GM23338 (cell line): ENCODE measurements around the gene IRF2BP2. TPM values are rescaled to one million over a fixed set of nuclear protein-coding genes. Genes with fewer than 3 reads are reported as not detected.
"Not testable (repeated sequence)": the region's sequence is repeated elsewhere in the genome, so short reads cannot be mapped to it uniquely, and the experiment has no call there.

Experiments
- ATAC-seq: fragments of 200-7000 bp; cut with Tn5 transposase; 3 replicates; pipeline ENCODE4 v1.9.1; 2020
- DNase-seq: peaks from one replicate; pipeline ENCODE4 v3.0.0-alpha.2; 2015; ENCODE audit warnings: low spot score
- H2AFZ ChIP-seq: fragments of 200-600 bp; sonication (generic); 2 replicates; pipeline ENCODE4 v1.8.0; 2016; ENCODE audit warnings: antibody characterized with exemption, mild to moderate bottlenecking, moderate library complexity
- H3F3A ChIP-seq: fragments of 200-600 bp; sonication (generic); replicated peaks from 2 replicates; pipeline ENCODE4 v1.8.0; 2017; ENCODE audit warnings: antibody characterized with exemption, mixed run types, low read depth
- H3K27ac ChIP-seq: fragments of 200-600 bp; sonication (generic); 2 replicates; pipeline ENCODE4 v1.6.1; 2016; ENCODE audit warnings: low read depth
- H3K27me3 ChIP-seq: fragments of 200-600 bp; sonication (generic); 2 replicates; pipeline ENCODE4 v1.8.0; 2016; ENCODE audit warnings: mild to moderate bottlenecking, mixed run types, moderate library complexity; ENCODE audit not compliant: insufficient read depth
- H3K36me3 ChIP-seq: fragments of 200-600 bp; sonication (generic); 2 replicates; pipeline ENCODE4 v1.8.0; 2016; ENCODE audit warnings: mild to moderate bottlenecking; ENCODE audit not compliant: insufficient read depth
- H3K4me1 ChIP-seq: fragments of 200-600 bp; sonication (generic); 2 replicates; pipeline ENCODE4 v1.8.0; 2016; ENCODE audit warnings: mild to moderate bottlenecking, moderate library complexity; ENCODE audit not compliant: insufficient read depth
- H3K4me2 ChIP-seq: fragments of 200-600 bp; sonication (generic); 2 replicates; pipeline ENCODE4 v1.7.1; 2017; ENCODE audit warnings: mixed run types
- H3K4me3 ChIP-seq: fragments of 200-600 bp; sonication (generic); 2 replicates; pipeline ENCODE4 v1.6.1; 2016; ENCODE audit warnings: mixed run types
- H3K79me2 ChIP-seq: fragments of 200-600 bp; sonication (generic); replicated peaks from 2 replicates; pipeline ENCODE4 v1.8.0; 2017; ENCODE audit warnings: mild to moderate bottlenecking; ENCODE audit not compliant: insufficient read depth
- H3K9me2 ChIP-seq: fragments of 200-600 bp; sonication (generic); 2 replicates; pipeline ENCODE4 v1.8.0; 2017; ENCODE audit not compliant: insufficient read depth
- H4K20me1 ChIP-seq: fragments of 200-600 bp; sonication (generic); replicated peaks from 2 replicates; pipeline ENCODE4 v1.8.0; 2017; ENCODE audit warnings: mild to moderate bottlenecking; ENCODE audit not compliant: insufficient read depth
- H3K27ac Mint-ChIP-seq: 2 replicates; pipeline ENCODE4 v1.8.0; 2020; ENCODE audit warnings: inconsistent platforms, mild to moderate bottlenecking, moderate library complexity, mixed read lengths
- H3K27me3 Mint-ChIP-seq: 3 replicates; pipeline ENCODE4 v1.8.0; 2022; ENCODE audit warnings: low read depth, mild to moderate bottlenecking, moderate library complexity, mixed read lengths, inconsistent platforms; ENCODE audit not compliant: insufficient read depth, poor library complexity
- H3K36me3 Mint-ChIP-seq: 3 replicates; pipeline ENCODE4 v1.8.0; 2021; ENCODE audit warnings: low read depth, mild to moderate bottlenecking, inconsistent platforms, moderate library complexity, mixed read lengths
- H3K4me1 Mint-ChIP-seq: 3 replicates; pipeline ENCODE4 v1.8.0; 2020; ENCODE audit warnings: mild to moderate bottlenecking, inconsistent platforms, mixed read lengths
- H3K4me3 Mint-ChIP-seq: 3 replicates; pipeline ENCODE4 v1.8.0; 2021; ENCODE audit warnings: moderate library complexity, mild to moderate bottlenecking, inconsistent platforms, mixed read lengths
- H3K9me3 Mint-ChIP-seq: 3 replicates; pipeline ENCODE4 v1.8.0; 2020; ENCODE audit warnings: moderate library complexity, mild to moderate bottlenecking, inconsistent platforms, mixed read lengths
- CREB1 ChIP-seq: fragments of 250-450 bp; sonication (Bioruptor Pico); IDR thresholded peaks from 2 replicates; pipeline ENCODE4 v1.5.0; 2020; ENCODE audit warnings: low read depth, mild to moderate bottlenecking, moderate library complexity
- EZH2 ChIP-seq: fragments of 200-600 bp; sonication (generic); IDR thresholded peaks from one replicate; pipeline ENCODE4 v1.8.0; 2017; ENCODE audit warnings: antibody characterized with exemption, mild to moderate bottlenecking, low read depth; ENCODE audit not compliant: unreplicated experiment
- EZH2phosphoT487 ChIP-seq: fragments of 200-600 bp; sonication (generic); IDR thresholded peaks from one replicate; pipeline ENCODE4 v1.8.1; 2018; ENCODE audit warnings: antibody characterized with exemption; ENCODE audit not compliant: unreplicated experiment
- NANOG ChIP-seq: IDR thresholded peaks from 2 replicates; pipeline ENCODE4 v1.6.1; 2016; ENCODE audit warnings: antibody characterized with exemption, borderline replicate concordance
- POLR2AphosphoS5 ChIP-seq: IDR thresholded peaks from 2 replicates; pipeline ENCODE4 v1.6.1; 2016; ENCODE audit warnings: antibody characterized with exemption, low read depth
- ZNF114 ChIP-seq: fragments of 250-450 bp; sonication (Bioruptor Pico); IDR thresholded peaks from 2 replicates; pipeline ENCODE4 v1.5.0; 2020; ENCODE audit warnings: mild to moderate bottlenecking, moderate library complexity
- ZNF462 ChIP-seq: fragments of 250-450 bp; sonication (Bioruptor Pico); IDR thresholded peaks from 2 replicates; pipeline ENCODE4 v1.5.0; 2020; ENCODE audit warnings: mild to moderate bottlenecking, moderate library complexity
- polyA plus RNA-seq: library from polyadenylated mRNA; unstranded; fragments of >200 nt; fragmentation: Nextera tagmentation; extraction: Ambion mirVana; gene quantifications from 2 replicates; pipeline ENCODE4 v1.2.1, GENCODE V29; 2016
- total RNA-seq: library from RNA; depleted of rRNA; stranded (reverse); fragments of >200 nt; shearing (Covaris generic); gene quantifications from 2 replicates; pipeline ENCODE4 v1.2.3, GENCODE V29; 2014

The IRF2BP2 gene
- total and polyA plus RNA-seq, 2 experiments from 2014 or later = 19.4 to 62.4 TPM

- not testable (repeated sequence) for H3K4me1 Mint-ChIP-seq
Measured at GRCh38 chr1:234594575-234594974, 15.4 kb downstream of the IRF2BP2 start.

GRCh38 chr1:234593771-234594504 is 16.0 kb downstream of the IRF2BP2 start:
- no peaks in the 10 kb centered on the region for H3K27me3 ChIP-seq
- no peaks in the 10 kb centered on the region for H3K79me2 ChIP-seq
- no peak overlapping the region for H3K4me3 ChIP-seq
- H3K36me3 Mint-ChIP-seq = peaks cover 11% of the 10 kb centered on the region
- no peak for ATAC-seq
- H3K9me2 ChIP-seq = peaks cover 15% of the 10 kb centered on the region; the same call in 1 of the 2 replicates
- no peak for DNase-seq
- H3F3A ChIP-seq = no peaks in the 10 kb centered on the region
- H3K9me3 Mint-ChIP-seq = peaks cover 20% of the 10 kb centered on the region
- no peak overlapping the region for H2AFZ ChIP-seq
- no peaks in the 10 kb centered on the region for H4K20me1 ChIP-seq
- H3K27ac ChIP-seq = no peak overlapping the region
- no peak overlapping the region for H3K4me2 ChIP-seq
- peaks cover 6% of the 10 kb centered on the region for H3K4me1 ChIP-seq
- TF ChIP-seq NANOG = no peak
- TF ChIP-seq EZH2phosphoT487 = no peak
- no peak for TF ChIP-seq EZH2
- no peak for TF ChIP-seq CREB1 (CRISPR knock-in tag)
- H3K27me3 Mint-ChIP-seq = no peaks in the 10 kb centered on the region
- no peak overlapping the region; the same call in 2 of the 3 replicates for H3K4me3 Mint-ChIP-seq
- no peak overlapping the region for H3K27ac Mint-ChIP-seq
- no peaks in the 10 kb centered on the region for H3K36me3 ChIP-seq
- H3K4me1 Mint-ChIP-seq = peaks cover 4% of the 10 kb centered on the region

More at GRCh38 chr1:234594575-234594974, 15.4 kb downstream of the IRF2BP2 start:
- not testable (repeated sequence) for H3K27ac ChIP-seq, H2AFZ ChIP-seq, H3F3A ChIP-seq, H3K27me3 Mint-ChIP-seq, DNase-seq, H3K27me3 ChIP-seq, H4K20me1 ChIP-seq, H3K4me3 ChIP-seq, H3K79me2 ChIP-seq, H3K4me2 ChIP-seq, H3K27ac Mint-ChIP-seq, H3K36me3 ChIP-seq, H3K4me3 Mint-ChIP-seq, ATAC-seq
- H3K36me3 Mint-ChIP-seq = peaks cover 11% of the 10 kb centered on the region
- Histone ChIP-seq H3K4me1 (peaks cover 11% of the 10 kb centered on the region), H3K9me2 (peaks cover 15% of the 10 kb centered on the region; the same call in 1 of the 2 replicates)
- H3K9me3 Mint-ChIP-seq = peaks cover 20% of the 10 kb centered on the region

- Mint-ChIP-seq H3K4me1 (no peaks in the 10 kb centered on the region), H3K4me3 (no peak overlapping the region), H3K36me3 (peaks cover 11% of the 10 kb centered on the region), H3K27me3 (no peaks in the 10 kb centered on the region), H3K27ac (no peak overlapping the region), H3K9me3 (peaks cover 20% of the 10 kb centered on the region)
- Histone ChIP-seq H3K4me3 (no peak overlapping the region), H3K27me3 (no peaks in the 10 kb centered on the region), H2AFZ (no peak overlapping the region), H3K36me3 (no peaks in the 10 kb centered on the region), H3K27ac (no peak overlapping the region), H3K9me2 (peaks cover 15% of the 10 kb centered on the region; the same call in 1 of the 2 replicates), H3F3A (no peaks in the 10 kb centered on the region), H3K79me2 (no peaks in the 10 kb centered on the region), H3K4me1 (no peaks in the 10 kb centered on the region), H4K20me1 (no peaks in the 10 kb centered on the region), H3K4me2 (no peak overlapping the region)
- no peak for DNase-seq
- ATAC-seq = no peak
- TF ChIP-seq POLR2AphosphoS5 (no peak), ZNF462 (no peak), ZNF114 (CRISPR knock-in tag) (no peak)
Measured at GRCh38 chr1:234593109-234593508, 16.9 kb downstream of the IRF2BP2 start.
